Measurements from ENCODE around the gene PIEZO2.
A peak's percentile ranks its signal among the peaks of the same experiment; 100 is the strongest.

Gene PIEZO2

GRCh38 chr18:11153097-11153496 lies 3.7 kb upstream of the PIEZO2 start:
- no peaks in the 10 kb centered on the region for H3K9me3 ChIP-seq (ENCODE audit: control insufficient read depth, insufficient read depth, low read length)
- no peaks in the 10 kb centered on the region for H3K36me3 ChIP-seq (ENCODE audit: control insufficient read depth, insufficient read depth, low read length)
- DNase-seq (ENCODE audit: low read depth, low spot score): no peak
- no peak overlapping the region for H3K27ac ChIP-seq (ENCODE audit: low read length)
- H3K27me3 ChIP-seq (ENCODE audit: control insufficient read depth, insufficient read depth, low read length): peaks cover 7% of the 10 kb centered on the region; the same call in 1 of the 2 replicates
- WGBS (ENCODE audit: insufficient coverage, insufficient read length): no CpG with 5 or more reads among the region's 2 CpGs
- peaks cover 2% of the 10 kb centered on the region; the same call in 1 of the 2 replicates for H3K4me1 ChIP-seq (ENCODE audit: control insufficient read depth, insufficient read depth, low read length)
- H3K4me3 ChIP-seq (ENCODE audit: low read length): no peak overlapping the region

GRCh38 chr18:11150271-11150615 lies 874 bp upstream of the PIEZO2 start:
- no peak overlapping the region for H3K4me3 ChIP-seq (ENCODE audit: low read length)
- H3K36me3 ChIP-seq (ENCODE audit: control insufficient read depth, insufficient read depth, low read length): no peaks in the 10 kb centered on the region
- peaks cover 8% of the 10 kb centered on the region for H3K4me1 ChIP-seq (ENCODE audit: control insufficient read depth, insufficient read depth, low read length)
- H3K27ac ChIP-seq (ENCODE audit: low read length): no peak overlapping the region
- DNase-seq (ENCODE audit: low read depth, low spot score): peak; percentile 75
- no peaks in the 10 kb centered on the region for H3K9me3 ChIP-seq (ENCODE audit: control insufficient read depth, insufficient read depth, low read length)
- WGBS (ENCODE audit: insufficient coverage, insufficient read length): no CpG with 5 or more reads among the region's 5 CpGs
- H3K27me3 ChIP-seq (ENCODE audit: control insufficient read depth, insufficient read depth, low read length): peaks cover 22% of the 10 kb centered on the region

DNA sequence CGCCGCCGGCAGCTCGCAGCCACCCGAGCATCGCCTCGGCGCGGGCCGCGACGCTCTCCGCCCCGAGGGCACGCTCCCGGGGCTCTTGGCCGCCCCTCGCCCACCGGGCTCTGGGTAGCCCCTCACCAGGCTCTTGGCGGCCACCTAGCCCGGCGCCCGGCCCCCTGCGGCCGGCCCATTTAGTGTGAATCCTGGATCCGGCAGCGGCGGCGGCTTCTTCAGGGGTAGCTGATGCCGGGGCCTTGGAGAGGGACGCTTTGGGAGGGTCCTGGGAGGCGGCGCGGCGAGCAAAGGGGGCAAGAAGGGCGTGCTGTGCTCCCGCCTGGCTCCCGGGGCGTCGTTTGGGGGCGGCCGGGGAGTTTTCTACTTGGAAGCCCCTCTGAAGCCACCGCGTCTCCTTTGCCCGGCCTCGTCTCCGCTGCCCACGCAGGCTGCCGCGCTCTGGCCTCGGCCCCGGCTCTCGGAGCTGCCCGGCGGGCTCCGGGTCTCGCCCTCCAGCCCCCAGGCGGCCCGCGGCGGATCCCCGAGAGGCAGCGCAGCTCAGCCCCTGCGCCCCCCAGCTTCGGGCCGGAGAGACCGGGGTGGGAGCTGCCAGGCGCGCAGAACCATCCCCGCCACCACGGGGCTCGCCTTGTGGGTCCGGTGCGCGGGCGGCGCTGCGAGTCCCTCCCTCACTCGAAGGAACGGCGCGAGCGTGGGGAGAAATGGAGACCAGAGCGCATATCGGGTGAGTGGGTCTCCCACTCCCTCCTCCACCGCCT lies 509 bp downstream of the PIEZO2 start:
- WGBS (ENCODE audit: insufficient coverage, insufficient read length): no CpG with 5 or more reads among the region's 86 CpGs
- H3K4me3 ChIP-seq (ENCODE audit: low read length): peak overlapping the region; percentile 26; the same call in 1 of the 2 replicates
- H3K27ac ChIP-seq (ENCODE audit: low read length): no peak overlapping the region
- DNase-seq (ENCODE audit: low read depth, low spot score): no peak
- H3K27me3 ChIP-seq (ENCODE audit: control insufficient read depth, insufficient read depth, low read length): peaks cover 22% of the 10 kb centered on the region
- no peaks in the 10 kb centered on the region for H3K36me3 ChIP-seq (ENCODE audit: control insufficient read depth, insufficient read depth, low read length)
- no peaks in the 10 kb centered on the region for H3K9me3 ChIP-seq (ENCODE audit: control insufficient read depth, insufficient read depth, low read length)
- peaks cover 8% of the 10 kb centered on the region for H3K4me1 ChIP-seq (ENCODE audit: control insufficient read depth, insufficient read depth, low read length)

- no peak for DNase-seq (ENCODE audit: low read depth, low spot score)
- Histone ChIP-seq H3K36me3 (ENCODE audit: control insufficient read depth, insufficient read depth, low read length) (no peaks in the 10 kb centered on the region), H3K4me3 (ENCODE audit: low read length) (peak overlapping the region; percentile 26; the same call in 1 of the 2 replicates), H3K9me3 (ENCODE audit: control insufficient read depth, insufficient read depth, low read length) (no peaks in the 10 kb centered on the region), H3K27ac (ENCODE audit: low read length) (no peak overlapping the region), H3K4me1 (ENCODE audit: control insufficient read depth, insufficient read depth, low read length) (peaks cover 8% of the 10 kb centered on the region), H3K27me3 (ENCODE audit: control insufficient read depth, insufficient read depth, low read length) (peaks cover 22% of the 10 kb centered on the region)
- WGBS (ENCODE audit: insufficient coverage, insufficient read length): no CpG with 5 or more reads among the region's 39 CpGs
Observed at GRCh38 chr18:11147962-11148679, 1.2 kb downstream of the PIEZO2 start.

- no CpG with 5 or more reads among the region's 23 CpGs for WGBS (ENCODE audit: insufficient coverage, insufficient read length)
- Histone ChIP-seq H3K4me1 (ENCODE audit: control insufficient read depth, insufficient read depth, low read length) (peaks cover 8% of the 10 kb centered on the region), H3K4me3 (ENCODE audit: low read length) (peak overlapping the region; percentile 33; the same call in 1 of the 2 replicates), H3K9me3 (ENCODE audit: control insufficient read depth, insufficient read depth, low read length) (no peaks in the 10 kb centered on the region), H3K27ac (ENCODE audit: low read length) (no peak overlapping the region), H3K36me3 (ENCODE audit: control insufficient read depth, insufficient read depth, low read length) (no peaks in the 10 kb centered on the region), H3K27me3 (ENCODE audit: control insufficient read depth, insufficient read depth, low read length) (peaks cover 22% of the 10 kb centered on the region)
- no peak for DNase-seq (ENCODE audit: low read depth, low spot score)
Observed at GRCh38 chr18:11147371-11147951, 1.9 kb downstream of the PIEZO2 start.

DNA sequence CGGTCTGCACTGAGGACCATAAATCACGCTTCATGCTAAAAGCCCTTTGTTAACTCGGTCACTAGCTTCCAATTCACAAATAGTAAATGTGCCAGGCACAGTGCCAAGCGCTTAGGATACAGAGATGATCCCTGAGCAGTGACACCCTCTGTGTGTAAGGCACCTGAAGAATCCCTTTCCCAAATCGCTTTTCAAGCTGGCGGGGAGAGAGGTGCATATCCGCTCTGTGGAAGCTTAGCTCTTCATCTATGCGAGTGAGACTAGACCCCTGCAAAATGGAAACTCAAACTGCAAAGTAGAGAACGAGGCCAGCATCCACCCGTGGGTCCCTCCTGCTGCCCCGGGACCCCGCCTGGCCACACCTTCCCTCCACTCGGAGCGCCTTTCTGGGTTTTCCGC lies 2.4 kb downstream of the PIEZO2 start:
- no peak for DNase-seq (ENCODE audit: low read depth, low spot score)

GRCh38 chr18:11146238-11146946 lies 3.0 kb downstream of the PIEZO2 start:
- peaks cover 8% of the 10 kb centered on the region for H3K4me1 ChIP-seq (ENCODE audit: control insufficient read depth, insufficient read depth, low read length)
- H3K27ac ChIP-seq (ENCODE audit: low read length): no peak overlapping the region
- H3K9me3 ChIP-seq (ENCODE audit: control insufficient read depth, insufficient read depth, low read length): no peaks in the 10 kb centered on the region
- H3K27me3 ChIP-seq (ENCODE audit: control insufficient read depth, insufficient read depth, low read length): peaks cover 22% of the 10 kb centered on the region
- H3K4me3 ChIP-seq (ENCODE audit: low read length): no peak overlapping the region; the same call in 1 of the 2 replicates
- WGBS (ENCODE audit: insufficient coverage, insufficient read length): no CpG with 5 or more reads among the region's 18 CpGs
- H3K36me3 ChIP-seq (ENCODE audit: control insufficient read depth, insufficient read depth, low read length): no peaks in the 10 kb centered on the region
- DNase-seq (ENCODE audit: low read depth, low spot score): no peak

More for the DNA sequence above, 2.4 kb downstream of the PIEZO2 start:
- Histone ChIP-seq H3K27ac (ENCODE audit: low read length) (no peak overlapping the region), H3K9me3 (ENCODE audit: control insufficient read depth, insufficient read depth, low read length) (no peaks in the 10 kb centered on the region), H3K36me3 (ENCODE audit: control insufficient read depth, insufficient read depth, low read length) (no peaks in the 10 kb centered on the region), H3K4me1 (ENCODE audit: control insufficient read depth, insufficient read depth, low read length) (peaks cover 8% of the 10 kb centered on the region), H3K4me3 (ENCODE audit: low read length) (peak overlapping the region; percentile 33; the same call in 1 of the 2 replicates), H3K27me3 (ENCODE audit: control insufficient read depth, insufficient read depth, low read length) (peaks cover 22% of the 10 kb centered on the region)
- WGBS (ENCODE audit: insufficient coverage, insufficient read length): no CpG with 5 or more reads among the region's 15 CpGs

- WGBS (ENCODE audit: insufficient coverage, insufficient read length): no CpG with 5 or more reads among the region's 4 CpGs
- Histone ChIP-seq H3K27me3 (ENCODE audit: control insufficient read depth, insufficient read depth, low read length) (peaks cover 22% of the 10 kb centered on the region), H3K36me3 (ENCODE audit: control insufficient read depth, insufficient read depth, low read length) (no peaks in the 10 kb centered on the region)
Observed at GRCh38 chr18:11145413-11146191, 3.8 kb downstream of the PIEZO2 start.

DNA sequence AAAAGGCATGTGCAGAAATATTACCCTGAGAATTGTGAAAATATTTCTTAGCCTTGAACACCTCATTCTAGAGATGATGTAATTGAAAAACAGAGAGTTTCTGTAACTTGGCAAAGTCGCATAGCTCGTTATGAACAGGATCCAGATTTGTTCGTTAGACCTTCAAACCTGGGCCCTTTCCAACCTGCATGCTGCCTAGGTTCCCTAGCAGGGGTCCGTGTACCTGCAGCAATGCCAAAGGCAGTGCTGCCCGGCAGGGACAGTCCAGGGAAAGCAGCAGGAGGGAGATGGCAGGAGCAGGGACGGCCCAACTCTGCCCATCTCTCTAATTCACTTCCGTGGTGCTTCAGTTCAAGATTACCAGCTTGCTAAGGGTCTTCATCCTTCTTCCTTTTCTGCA lies 12.0 kb downstream of the PIEZO2 start:
- WGBS (ENCODE audit: insufficient coverage, insufficient read length): no CpG with 5 or more reads among the region's 7 CpGs
- H3K4me1 ChIP-seq (ENCODE audit: control insufficient read depth, insufficient read depth, low read length): no peaks in the 10 kb centered on the region
- DNase-seq (ENCODE audit: low read depth, low spot score): no peak
- H3K27ac ChIP-seq (ENCODE audit: low read length): no peak overlapping the region
- H3K36me3 ChIP-seq (ENCODE audit: control insufficient read depth, insufficient read depth, low read length): no peaks in the 10 kb centered on the region
- H3K27me3 ChIP-seq (ENCODE audit: control insufficient read depth, insufficient read depth, low read length): no peaks in the 10 kb centered on the region
- no peak overlapping the region for H3K4me3 ChIP-seq (ENCODE audit: low read length)
- no peaks in the 10 kb centered on the region for H3K9me3 ChIP-seq (ENCODE audit: control insufficient read depth, insufficient read depth, low read length)

More at GRCh38 chr18:11145413-11146191, 3.8 kb downstream of the PIEZO2 start:
- no peak overlapping the region for H3K27ac ChIP-seq (ENCODE audit: low read length)
- no peak overlapping the region for H3K4me3 ChIP-seq (ENCODE audit: low read length)
- peaks cover 8% of the 10 kb centered on the region for H3K4me1 ChIP-seq (ENCODE audit: control insufficient read depth, insufficient read depth, low read length)
- DNase-seq (ENCODE audit: low read depth, low spot score): no peak
- no peaks in the 10 kb centered on the region for H3K9me3 ChIP-seq (ENCODE audit: control insufficient read depth, insufficient read depth, low read length)

Measured in iPS DF 6.9 (cell line).